Stimulated activated CD8-positive, alpha-beta memory T cell treated with anti-CD3 and anti-CD28 coated beads, Interleukin-7, amount 100 ng/mL, for 48 hours (primary cell): Measurements from ENCODE around the gene SLAMF9.
A peak's percentile ranks its signal among the peaks of the same experiment; 100 is the strongest.

Source experiments
- DNase-seq, 2 donors: peaks; one replicate each; pipeline ENCODE4 v3.0.0-alpha.2; 2020; ENCODE audit warnings: low read depth in 1 of 2; ENCODE audit errors: extremely low read depth in 1 of 2

SLAMF9 gene

DNA sequence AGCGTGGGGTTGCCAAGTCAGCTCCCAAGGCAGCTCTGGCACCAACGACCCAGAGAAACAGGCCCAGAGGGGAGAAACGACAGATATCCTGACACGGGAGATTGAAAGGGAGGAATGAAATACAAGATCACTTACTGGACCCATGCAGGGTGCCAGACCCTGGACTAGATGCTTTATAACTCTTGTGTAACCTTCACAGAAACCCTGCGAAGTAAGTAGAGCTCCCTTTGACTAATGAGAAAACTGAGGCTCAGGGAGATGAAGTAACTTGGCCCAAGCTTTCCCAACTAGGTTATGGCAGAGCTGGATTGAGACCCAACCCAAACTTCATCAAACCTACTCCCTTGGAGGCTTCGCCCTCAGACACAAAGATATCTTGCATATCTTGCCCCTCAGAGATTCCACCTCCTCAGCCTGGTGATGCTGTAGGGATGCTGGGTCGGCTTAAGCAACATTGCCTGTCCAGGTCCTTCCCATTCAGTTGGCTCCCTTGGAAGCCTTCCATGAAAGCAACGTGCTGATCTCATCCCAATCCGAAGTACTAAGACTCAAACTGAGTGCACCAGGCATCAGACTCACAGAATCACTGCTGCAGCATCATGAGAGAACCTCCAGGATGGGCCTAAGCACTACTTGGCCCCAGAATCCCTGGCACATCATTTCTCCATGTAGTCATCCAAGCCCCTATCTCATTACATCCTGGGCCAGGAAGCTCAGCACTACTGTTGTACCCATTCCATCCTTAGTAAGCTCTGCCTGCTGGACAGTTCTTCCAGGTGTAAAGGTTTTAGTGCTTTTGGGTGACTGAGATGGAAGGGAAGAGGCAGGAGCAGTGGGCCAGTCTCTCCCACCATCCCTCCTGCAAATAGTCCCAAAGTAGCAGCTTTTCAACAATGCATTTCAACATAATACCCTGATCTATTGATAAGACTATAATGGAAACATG, 7.5 kb downstream of the SLAMF9 start:
- DNase-seq, result no peak

DNA sequence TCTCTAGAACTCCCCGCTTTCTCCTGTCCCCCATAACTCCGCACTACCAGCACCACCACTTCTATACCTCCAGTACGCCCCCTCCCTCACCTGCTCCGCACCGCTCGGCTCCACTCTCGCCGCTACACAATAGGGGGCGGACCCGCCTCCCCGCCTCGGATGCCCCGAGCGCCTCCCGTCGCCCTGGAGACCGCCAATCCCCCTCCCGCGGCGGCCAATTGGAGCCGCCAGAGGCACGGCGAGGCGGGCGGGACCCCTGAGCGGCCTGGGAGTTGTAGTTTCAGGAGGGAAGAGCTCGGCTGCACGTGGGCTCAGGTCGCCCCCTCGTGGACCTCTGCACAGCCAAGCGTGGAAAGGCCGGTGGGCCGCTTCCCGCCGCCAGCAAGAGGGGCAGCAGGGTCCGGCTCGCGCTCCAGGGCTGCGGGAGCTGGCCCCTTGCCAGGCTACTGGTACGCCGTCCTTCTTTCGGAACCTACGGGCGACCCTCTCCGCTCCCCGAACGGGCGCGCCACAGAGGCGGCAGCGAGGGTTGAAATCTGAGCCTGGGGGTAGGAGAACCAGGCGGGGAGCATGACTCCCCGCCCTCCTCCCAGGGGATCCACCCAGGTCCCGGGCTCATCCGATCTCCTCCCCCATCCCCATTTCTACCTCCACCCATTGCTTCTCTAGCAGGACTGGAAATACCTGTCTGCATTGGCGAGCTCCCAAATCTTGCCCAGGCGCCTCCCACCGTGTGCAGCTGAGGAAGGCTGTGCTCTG, 8.4 kb downstream of the SLAMF9 start, which contains the start of gene IGSF9:
Gene IGSF9 (minus strand): TSS at position 131 of the 759 bp plus-strand sequence. CDS start 2,159 bp downstream, outside the sequence.
- DNase-seq, result peak; percentile 59 to 73

DNA sequence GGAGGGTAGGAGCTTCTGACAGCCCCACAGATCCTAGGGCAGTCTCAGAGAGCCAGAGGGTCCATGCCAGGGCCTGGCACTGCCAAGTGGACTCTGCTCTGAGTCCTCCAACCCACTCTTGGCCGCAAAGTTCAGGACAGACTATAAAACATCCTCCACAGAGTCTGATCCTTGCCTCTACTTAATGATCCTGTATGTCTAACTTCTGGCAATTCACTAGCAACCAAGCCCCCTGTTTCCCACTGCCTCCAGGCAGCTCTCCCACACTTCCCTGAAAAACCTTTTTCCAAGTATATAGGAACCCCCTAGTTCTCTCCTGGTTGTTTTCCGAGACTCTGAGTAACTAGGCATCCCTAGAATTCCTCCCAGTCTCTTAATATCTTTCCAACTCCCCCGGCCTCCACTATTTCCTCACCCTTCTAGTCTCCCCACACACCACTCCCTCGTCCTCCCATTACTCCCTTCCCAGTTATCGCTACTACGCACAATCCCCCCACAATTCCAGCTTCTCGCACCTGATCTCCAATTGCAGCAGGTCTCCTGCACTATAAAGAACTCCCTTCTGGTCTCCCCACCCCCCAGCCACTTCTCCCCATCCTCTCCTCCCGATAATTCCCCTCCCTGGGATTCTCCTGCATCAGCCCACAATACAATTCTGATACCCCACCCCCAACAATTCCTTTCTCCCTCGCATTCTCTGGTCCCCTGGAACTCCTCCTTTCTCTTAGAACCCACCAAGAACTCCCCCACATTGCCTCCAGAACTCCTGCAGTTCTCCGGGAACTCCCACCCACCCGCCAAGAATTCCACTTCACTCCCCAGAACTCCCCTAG, 9.2 kb downstream of the SLAMF9 start:
- no peak for DNase-seq

DNA sequence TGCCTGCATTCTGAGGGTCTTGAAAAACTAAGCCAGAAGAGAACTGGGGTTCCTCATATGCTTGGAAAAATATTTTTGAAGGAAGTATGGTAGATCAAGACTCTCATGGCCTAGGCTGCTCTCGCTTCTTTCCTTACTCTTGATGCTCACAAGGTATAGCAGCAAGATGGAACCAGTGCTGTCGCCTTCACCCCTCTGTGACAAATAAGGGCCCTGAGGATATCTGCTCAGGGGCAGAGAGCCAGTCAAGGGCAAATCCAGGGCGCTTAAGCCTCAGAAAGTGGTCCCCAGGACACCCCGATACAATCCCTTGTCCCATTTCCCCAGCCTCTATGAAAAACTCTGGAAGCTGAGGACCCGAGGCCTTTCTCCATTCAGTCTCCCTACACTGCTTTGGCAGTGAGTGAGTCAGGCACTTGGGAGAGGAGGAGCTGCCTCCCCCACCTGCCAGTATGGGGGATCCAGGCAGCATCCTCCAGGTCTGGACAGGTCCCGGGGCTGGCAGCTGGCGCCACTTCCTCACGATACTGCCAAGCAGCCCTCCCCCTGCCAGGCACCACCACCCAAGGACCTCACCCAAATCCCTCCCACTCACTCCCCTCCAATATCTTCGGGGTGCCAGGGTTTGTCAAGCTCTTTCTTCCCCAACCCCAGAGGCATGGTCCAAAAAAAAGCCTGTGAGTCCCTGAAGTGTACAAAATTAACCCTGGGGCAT, 10.0 kb downstream of the SLAMF9 start:
- no peak for DNase-seq

DNA sequence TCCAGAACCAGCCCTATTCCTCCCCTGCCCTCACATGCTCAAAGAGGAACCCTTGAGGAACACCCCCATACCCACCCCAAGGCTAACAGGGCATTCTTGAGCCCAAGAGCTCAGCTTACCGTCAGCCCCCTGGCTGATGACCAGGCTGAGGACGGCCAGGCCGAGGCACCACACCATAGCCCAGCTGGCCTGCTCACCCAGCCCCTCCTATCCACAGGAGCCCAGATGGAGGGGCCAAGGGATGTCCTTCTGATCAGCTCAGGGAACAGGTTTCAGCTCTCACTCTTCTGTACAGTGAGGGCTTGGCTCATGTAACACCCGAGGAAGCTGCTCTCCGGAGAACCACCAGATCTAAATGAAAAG, 10.8 kb downstream of the SLAMF9 start:
- no peak for DNase-seq

DNA sequence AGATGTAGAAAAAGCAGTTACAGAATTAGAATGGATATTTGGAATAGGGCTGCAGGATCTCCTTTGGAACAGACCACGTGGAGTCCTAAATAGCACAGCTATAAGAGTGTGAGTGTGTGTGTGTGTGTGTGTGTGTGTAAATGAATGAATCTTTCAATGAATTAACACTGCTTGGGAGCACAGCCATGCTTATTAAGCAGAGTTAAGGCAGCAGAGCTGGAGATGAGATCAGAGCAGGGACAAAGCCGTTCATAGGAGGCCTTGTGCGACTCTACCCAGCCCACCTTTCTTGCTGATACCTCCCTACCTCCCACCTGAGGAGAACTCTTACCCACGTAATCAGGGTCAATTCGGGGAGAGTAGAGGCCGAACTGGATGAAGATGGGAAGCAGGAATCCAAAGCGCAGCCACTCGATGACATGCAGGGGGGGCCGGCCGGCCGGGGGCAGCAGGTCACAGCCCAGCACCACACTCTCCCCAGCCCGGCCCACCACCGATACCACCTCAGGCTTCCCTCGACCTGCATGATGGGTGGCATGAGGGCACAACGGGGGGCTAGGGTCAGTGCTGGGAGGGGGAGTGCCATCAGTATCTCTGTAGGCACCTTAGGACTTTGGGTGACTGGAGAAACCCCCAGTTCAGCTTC, 11.3 kb downstream of the SLAMF9 start:
- DNase-seq, result no peak

DNA sequence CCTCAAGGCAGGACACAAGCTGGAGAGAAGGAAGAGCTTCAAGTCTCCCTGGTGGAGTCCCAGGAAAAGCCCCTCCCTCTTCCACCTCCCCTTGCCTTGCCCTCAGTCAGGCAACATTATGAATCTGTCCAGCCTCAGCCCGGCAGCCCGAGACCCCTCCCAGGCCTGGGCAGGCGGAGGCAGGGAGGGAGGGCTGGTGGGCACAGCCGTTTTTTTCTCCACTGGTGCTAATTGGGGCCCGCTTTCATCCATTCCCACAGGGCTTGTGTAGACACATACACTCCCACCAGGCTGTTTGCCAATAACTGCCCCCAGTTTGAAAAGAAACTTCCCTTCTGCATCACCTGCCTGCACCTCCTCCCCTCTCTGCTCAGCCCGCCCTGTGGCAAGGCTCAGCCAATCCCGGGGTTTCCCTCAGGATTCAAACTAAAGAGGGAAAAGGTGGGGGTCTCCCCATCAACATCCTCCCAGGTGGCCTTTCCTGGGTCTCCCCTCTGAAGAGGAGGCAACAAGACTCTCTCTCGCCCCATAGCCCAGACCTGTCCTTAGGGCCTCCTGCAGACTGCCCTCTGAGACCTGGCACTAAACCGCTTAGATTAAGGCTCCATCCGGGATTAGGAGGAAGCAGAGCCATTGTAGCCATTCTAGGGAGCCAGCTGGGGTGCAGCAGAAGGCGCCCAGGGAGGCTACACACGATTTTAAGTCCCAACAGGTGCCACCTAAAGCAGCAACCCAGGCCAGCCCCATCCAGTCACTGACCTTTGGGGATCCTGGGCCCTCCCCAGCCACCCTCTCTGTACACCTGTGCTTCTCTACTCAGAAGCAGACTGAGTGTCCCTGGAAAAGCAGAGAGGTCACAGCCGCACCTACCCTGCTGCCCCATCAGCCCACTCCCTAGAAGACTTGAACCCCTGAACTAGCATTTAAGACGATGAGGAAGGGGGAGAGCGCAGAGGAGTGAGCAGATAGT, 12.2 kb downstream of the SLAMF9 start:
- no peak for DNase-seq

DNA sequence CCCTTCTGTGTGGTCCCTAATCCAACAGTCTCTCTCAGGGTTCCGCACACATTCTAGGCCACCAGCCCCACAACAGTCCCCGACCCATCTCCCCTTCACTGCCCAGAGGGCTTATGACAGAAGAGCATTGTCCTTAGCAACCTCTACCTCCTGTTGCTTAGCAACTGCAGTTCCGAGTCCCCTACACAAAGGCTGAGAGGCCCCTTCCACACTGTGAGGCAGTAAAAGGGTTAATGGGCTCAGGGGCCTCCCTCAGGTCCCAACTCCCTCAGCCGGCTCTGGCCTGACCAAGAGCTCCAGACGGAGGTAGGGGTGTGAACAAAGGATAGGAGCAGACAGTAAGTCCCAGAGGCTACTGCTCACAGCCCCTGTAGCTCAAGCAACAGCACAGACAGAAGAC, 12.9 kb downstream of the SLAMF9 start:
- DNase-seq, result no peak

DNA sequence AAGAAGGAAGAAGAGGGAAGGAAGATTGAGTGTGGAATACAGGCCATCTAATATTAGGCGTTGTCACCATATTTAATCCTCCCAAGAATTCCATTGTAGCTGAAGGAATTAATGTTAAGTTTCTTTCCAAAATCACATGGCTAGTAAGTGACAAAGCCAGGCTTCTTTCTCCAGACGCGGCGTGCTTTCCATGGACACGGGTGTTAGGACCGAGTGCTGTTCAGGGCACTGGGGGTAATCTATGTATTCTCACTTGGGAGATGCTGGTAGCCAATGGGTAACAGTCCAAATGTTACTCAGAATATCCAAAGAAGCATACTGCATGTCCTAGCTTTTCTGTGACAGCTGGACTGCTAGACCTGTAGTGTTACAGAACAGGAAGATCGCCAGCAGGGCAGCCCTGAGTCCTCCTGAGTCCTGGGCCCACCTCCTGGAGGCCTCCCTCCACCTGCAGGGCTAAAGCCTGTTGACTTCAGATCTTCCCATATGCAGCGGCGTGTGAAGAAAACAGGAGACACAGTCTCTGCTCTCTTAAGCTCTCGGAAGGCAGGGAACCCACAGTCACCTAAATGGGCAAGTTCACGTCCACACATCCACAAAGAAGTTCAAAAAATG, 13.9 kb downstream of the SLAMF9 start:
- DNase-seq, result no peak

DNA sequence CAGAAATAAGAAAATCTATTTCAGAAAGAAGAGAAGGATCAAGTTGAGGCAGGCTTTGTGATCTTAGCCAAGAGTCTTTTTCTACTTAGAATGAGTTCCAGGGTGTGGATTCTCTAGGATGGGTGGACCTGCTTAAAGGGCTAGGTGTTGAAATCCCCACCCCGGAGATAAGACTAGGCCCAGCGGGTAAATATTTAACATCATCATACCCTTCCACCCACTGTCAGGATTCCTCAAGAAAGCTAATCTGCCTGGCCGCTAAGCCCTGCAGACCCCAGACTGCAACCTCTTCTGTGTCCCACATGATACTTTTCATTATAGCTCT, 14.4 kb downstream of the SLAMF9 start:
- DNase-seq, result no peak

DNA sequence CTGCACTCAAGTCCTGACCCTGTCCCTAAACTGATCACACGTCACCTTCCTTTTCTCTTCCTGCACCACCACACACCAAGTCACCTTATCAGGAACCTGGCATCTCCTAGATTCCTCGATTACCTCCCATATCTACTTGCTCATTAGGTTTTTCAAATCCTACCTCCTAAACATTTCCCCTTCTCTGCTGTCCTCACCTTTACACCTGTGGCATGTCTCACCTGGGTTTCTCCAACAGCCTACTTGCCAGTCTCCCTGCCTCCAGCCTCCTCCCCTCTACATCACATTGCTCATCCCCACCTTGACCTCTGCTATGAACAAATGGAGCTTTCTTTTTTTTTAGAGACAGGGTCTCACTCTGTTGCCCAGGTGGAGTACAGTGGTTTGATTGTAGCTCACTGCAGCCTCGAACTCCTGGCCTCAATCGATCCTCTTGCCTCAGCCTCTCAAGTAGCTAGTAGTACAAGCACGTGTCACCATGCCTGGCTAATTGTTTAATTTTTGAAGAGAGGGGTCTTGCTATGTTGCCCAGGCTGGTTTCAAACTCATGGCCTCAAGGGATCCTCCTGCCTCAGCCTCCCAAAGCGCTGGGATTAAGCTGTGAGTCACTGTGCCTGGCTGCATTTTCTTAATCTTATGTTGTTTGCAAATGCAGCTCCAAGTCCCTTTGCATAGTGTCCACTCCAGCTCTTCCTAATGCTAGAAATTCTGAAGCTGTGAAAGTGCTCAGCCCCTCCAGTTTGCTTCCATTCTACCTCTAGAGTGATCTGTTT, 14.9 kb downstream of the SLAMF9 start:
- DNase-seq, result no peak

DNA sequence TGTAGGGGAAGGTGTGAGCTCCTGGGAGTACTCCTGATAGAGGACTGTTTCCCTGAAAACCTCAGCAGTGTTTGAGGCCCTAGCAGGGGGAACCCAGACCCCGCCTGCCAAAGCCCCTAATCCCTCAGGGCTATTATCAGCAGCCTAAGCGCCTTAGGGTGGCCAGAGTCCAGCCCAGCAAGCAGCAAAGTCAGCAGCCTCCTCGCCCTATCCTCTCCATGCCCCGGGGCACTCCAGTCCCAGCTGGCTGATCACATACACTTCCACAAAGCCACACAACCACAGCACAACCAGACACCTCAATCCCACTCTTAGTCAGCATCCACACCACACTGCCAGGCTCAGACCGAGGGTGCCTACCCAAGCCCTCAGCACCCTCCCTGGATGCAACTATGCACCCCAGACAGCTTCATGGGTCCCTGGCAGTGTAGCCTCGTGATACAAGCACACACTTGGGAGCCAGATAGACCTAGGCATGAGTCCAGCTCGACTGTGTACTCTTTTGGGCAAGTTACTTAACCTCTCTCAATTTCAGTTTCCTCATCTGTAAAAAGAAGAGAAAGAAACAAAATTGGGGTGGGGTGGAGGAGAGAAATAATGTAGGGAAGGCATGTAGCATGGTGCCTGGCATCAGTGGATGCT, 15.7 kb downstream of the SLAMF9 start:
- no peak for DNase-seq

DNA sequence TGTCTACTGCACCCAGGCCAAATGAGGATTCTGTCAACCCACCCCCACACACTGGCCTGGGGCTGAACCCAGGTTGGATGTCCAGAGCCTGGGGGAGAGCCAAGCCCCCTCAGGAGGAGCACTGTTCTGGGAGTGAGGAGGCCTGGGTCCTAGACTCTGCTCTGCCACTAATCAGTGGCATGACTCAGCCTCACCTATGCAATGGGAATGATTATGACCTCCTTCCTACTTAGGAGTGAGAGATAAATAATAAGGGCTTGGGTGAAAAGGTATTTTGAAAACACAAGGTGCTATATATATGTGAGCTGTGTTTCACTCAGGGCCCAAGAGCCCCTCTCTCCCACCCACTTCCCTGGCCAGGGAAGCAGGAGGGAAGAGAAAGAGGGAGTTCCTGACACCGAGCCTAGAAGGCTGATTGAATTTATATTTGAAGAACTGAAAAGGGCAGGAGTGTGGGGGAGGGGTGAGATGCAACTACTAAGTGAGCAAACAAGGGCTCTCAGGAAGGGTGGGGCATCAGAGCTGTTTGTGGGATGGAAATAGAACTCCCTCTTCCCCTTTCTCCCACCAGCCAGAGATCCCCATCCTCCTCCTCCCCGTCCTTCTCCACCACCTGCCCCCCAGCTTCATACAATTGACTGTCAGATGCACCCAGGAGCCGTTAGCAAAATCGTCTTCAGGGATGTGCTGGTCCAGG, 16.8 kb downstream of the SLAMF9 start:
- no peak for DNase-seq

DNA sequence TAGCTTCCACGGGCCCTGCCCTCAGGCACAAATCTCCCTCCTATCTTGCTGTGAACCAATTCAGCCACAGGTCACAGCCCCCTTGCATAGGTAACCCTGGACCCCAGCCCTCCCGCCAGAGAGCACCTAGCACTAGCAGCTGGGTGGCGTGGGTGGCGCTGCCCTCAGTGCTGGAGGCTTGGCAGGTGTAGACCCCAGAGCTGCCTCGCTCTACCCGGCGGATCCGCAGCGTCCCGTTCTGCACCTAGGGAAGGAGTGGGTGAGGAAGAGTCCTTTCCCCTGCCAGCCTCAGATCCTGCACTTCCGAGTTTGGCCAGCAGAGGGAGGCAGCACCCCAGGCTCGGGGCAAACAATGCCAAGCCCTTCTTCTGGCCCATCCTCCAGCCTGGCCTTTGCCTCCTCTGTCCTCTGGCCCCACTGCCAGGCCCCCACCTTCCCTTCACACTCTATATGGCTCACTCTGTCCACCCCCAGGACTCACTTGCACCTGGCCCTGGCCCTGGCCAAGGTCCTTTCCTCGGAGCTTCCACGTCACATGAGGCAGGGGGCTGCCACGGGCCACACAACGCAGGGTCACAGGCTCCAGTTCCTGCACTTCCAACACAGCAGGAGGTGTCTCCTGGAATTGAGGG, 17.6 kb downstream of the SLAMF9 start:
- peak; percentile 55 to 62 for DNase-seq

DNA sequence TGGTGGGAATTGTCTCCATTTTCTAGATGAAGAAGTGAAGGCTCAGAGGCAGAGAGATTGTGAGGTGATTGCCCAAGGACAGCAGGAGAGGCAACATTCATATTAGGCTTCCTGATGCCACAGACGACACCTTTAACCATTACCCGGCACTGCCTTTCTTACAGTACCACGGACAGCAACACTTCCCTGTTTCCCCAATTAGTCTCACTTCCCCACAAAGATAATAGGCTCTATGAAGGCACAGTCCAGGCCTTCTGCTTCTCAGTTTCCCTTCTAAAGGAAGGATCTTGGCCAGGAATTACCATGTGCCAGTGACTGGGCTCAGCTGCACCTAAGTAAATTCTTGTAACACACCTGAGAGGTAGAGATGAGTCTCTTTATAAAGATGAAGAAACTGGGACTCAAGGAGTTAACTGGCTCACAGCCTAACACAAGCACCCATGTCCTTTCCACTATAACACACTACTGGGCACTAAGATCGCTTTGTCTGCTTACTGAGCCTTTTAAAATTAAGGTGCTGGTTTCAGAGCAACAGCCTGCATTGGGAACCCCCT, 18.2 kb downstream of the SLAMF9 start:
- DNase-seq, result no peak

DNA sequence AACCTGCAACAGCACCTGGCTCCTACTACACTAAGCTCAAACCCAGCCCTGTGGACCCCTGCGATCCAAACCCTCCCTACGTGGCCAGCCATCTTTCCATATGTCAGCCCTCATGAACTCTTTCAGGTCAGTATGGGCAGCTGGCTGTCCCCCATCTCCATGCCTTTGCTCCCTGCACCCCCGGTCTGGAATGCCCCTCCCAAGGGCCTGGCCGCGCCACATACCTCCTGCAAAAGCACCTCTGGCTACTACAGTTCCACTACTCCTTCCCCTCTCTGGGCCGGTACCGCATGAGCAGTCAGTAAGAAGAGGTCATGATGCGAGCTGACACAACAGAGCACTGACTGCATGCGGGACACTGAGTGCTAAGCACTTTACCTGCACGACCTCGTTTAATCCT, 18.7 kb downstream of the SLAMF9 start:
- no peak for DNase-seq
